ENCODE measurements around the gene FNDC5. TPM values are rescaled to one million over a fixed set of nuclear protein-coding genes. Genes with fewer than 3 reads are reported as not detected.

FNDC5 gene
- total RNA-seq, 1 donor from 2014 or later: 5.4 TPM

DNA sequence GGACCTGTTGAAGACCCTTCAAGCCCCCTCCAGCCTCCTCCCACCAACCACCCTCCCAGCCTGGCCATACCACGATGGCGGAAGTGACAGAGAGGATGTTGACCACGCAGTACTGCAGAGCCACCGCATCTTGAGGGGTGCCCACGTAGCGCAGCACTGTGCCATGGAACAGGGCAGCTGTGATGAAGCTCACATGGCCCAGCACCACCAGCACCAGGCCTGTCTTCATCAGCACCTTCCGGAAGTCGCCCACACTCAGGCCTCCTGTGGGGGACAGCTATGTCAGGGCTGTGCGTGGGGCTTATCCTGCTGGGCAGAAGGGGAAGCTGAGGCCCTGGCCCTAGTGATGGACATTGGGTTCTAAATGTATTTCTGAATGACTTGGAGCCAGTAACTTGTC is 27.3 kb upstream of the FNDC5 start:
- DNase-seq (ENCODE audit: low spot score) (no peak), ATAC-seq (no peak)

- ATAC-seq (no peak), DNase-seq (ENCODE audit: low spot score) (no peak)
Measured at GRCh38 chr1:32897082-32898049, 26.7 kb upstream of the FNDC5 start.

DNA sequence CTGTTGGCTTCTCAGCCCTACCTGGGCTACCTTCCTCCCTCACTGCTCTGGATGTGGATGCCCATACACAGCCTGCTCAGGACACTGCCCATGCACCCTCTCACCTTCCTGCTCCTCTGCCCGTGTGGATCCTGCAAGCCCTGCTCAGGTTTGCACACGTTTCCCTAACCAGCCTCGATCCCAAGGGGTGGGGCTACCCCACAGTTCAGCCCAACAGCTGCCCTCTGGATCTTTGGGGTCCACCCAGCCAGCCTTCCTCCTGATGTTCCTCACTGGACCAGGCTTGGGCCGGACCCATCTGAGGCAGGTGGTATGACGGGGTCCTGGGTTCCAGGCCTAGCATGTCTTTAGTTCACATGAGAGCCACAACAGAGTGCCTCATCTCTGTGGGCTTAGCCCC is 25.7 kb upstream of the FNDC5 start:
- DNase-seq (ENCODE audit: low spot score): no peak

GRCh38 chr1:32895325-32896215 is 24.9 kb upstream of the FNDC5 start:
- peak; percentile 86 for ATAC-seq
- DNase-seq (ENCODE audit: low spot score): peak; percentile 76

More for the DNA sequence above, 25.7 kb upstream of the FNDC5 start:
- no peak for ATAC-seq

GRCh38 chr1:32894681-32895080 is 24.0 kb upstream of the FNDC5 start:
- no peak for DNase-seq (ENCODE audit: low spot score)

DNA sequence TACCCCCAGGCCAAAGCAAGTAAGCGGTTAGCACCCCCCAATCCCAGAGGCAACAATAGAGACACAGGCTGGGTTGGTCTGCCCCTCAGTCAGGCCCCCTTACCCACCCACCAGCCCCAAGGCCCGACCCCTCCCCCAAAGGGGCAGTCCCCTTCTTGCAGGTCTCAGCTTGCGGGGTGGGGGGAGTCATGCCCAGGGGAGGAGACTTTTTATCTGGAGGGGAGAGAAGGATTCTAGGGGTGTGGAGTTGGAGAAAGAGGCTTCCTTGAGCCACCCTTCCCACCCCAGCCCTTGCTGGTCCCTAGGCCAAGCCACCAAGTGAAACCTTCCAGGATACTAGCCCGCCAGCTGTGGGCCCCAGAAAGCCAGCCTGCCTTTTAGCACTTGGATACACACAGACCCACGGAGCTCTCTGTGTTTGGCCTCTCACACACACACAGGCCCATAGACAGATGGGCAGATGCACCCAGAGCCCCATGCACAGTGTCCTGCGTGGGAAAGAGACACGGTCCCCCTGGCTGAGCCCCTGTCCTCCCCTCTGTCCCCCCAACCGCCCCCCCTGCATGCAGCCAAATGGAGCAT is 23.4 kb upstream of the FNDC5 start:
- ATAC-seq: no peak
- DNase-seq (ENCODE audit: low spot score): no peak

More at GRCh38 chr1:32894681-32895080, 24.0 kb upstream of the FNDC5 start:
- ATAC-seq: no peak

GRCh38 chr1:32893198-32894018 is 22.7 kb upstream of the FNDC5 start:
- DNase-seq (ENCODE audit: low spot score): no peak
- ATAC-seq: peak; percentile 20

- DNase-seq (ENCODE audit: low spot score) (no peak), ATAC-seq (no peak)
Measured at GRCh38 chr1:32892368-32893197, 21.9 kb upstream of the FNDC5 start.

DNA sequence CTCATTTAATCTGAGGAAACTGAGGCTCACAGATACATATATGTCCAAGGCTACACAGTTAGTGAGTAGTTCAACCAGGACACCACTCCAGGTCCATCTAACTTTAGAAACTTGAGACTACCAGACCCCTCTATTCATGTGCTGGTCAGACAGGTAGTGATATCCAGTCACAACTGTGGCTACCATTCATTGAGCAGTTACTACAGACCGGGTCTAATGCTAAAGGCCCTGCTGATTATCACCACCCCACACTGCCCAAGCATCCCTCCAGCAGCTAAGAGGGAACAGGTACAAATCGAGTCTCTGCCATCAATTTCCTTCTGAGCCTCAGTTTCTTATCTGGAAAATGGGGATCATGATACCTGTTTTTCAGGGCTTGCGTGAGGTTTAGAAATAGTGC is 20.9 kb upstream of the FNDC5 start:
- no peak for ATAC-seq

DNA sequence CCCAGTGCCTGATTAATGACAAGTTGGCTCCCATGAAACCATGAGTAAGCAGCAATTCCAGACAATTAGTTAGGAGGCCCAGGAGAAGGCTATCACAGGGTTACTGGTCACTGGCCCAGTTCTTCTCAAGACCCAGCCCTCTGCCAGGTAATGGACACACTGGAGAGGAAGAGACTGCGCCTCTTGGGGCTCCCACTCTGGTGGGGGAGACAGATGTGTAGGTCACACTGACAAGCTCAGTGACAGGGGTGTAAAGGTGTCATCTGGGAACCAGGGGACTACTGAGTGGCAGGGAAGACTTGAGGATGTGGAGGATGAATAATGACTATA is 20.5 kb upstream of the FNDC5 start:
- ATAC-seq (no peak), DNase-seq (ENCODE audit: low spot score) (no peak)

More for the DNA sequence above, 20.9 kb upstream of the FNDC5 start:
- DNase-seq (ENCODE audit: low spot score): no peak

DNA sequence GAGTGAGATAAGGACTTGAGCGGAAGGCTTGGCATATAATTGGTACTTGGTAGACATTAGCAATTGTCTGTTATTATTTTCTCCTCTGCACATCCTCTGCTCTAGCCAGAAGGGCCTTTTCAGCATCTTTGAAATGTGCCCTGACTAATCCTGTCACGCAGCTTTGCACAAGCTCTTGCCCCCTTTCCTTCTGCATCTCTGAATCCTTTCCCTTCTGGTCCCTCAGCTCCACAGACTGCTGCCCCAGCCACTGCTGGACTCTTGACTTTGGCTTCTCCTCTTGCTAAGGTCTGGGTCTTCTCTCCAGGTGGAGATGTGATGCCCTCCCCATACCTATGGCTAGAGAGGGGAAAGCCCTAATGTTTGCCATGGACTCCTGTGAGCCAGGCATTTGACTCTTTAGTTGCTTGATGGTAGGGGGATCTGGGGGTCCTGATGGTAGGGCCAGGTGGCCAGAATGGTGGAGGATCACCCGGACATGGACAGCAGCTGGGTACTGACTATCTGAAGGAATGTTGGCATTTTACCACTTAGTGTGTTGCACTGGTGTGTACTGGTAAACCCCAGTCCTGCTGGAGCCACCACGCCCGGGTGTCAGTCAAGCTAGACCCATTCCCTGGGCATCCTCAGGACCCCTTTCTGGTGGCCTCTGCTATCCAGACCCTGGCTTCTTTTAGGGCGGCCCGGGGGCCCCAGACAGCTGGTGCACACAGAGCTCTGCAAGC is 20.0 kb upstream of the FNDC5 start:
- no peak for DNase-seq (ENCODE audit: low spot score)

GRCh38 chr1:32889731-32890278 is 19.1 kb upstream of the FNDC5 start:
- ATAC-seq: no peak
- DNase-seq (ENCODE audit: low spot score): no peak

More for the DNA sequence above, 20.0 kb upstream of the FNDC5 start:
- no peak for ATAC-seq

DNA sequence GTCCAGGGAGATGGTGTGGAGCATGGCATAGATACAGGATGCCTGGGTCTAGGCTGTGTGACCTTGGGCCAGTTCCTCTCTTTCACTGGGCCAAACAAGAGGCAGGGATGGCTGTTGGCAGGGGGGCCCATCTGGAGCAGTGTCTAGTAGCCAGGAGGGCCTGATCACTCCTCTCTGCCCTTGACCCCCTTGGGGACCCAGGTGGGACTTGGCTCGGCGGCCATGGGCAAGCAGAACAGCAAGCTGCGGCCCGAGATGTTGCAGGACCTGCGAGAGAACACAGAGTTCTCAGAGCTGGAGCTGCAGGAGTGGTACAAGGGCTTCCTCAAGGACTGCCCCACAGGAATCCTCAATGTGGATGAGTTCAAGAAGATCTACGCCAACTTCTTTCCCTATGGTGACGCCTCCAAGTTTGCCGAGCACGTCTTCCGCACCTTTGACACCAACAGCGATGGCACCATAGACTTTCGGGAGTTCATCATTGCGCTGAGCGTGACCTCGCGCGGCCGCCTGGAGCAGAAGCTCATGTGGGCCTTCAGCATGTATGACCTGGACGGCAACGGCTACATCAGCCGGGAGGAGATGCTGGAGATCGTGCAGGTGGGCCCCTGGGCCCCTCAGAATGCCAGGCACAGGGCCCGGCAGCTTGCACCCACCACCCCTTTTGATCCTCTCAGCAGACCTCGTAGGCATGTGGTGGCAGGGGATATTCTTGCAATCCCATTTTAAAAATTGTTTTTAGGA is 18.1 kb upstream of the FNDC5 start:
- no peak for DNase-seq (ENCODE audit: low spot score)

DNA sequence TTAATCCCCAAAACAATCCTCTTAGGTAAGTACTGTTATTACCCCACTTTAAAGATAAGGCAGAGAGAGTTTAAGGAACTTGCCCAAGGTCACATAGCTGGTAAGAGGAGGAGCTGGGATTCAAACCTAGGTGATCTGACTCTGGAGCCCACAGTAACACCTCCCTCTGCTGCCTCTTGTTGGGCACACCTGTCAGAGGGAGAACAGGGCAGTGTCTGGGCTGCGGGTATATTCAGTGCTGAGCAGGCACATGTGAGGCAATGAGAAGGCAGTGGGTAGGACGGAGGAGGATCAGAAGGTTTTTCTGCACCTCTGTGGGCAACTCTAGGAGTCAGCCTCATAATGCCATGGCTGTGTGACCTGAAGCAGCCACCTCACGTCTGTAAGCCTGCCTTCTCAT is 17.4 kb upstream of the FNDC5 start:
- ATAC-seq (no peak), DNase-seq (ENCODE audit: low spot score) (no peak)

More for the DNA sequence above, 18.1 kb upstream of the FNDC5 start:
- ATAC-seq: no peak

GRCh38 chr1:32887623-32888022 is 16.9 kb upstream of the FNDC5 start:
- ATAC-seq (no peak), DNase-seq (ENCODE audit: low spot score) (no peak)

DNA sequence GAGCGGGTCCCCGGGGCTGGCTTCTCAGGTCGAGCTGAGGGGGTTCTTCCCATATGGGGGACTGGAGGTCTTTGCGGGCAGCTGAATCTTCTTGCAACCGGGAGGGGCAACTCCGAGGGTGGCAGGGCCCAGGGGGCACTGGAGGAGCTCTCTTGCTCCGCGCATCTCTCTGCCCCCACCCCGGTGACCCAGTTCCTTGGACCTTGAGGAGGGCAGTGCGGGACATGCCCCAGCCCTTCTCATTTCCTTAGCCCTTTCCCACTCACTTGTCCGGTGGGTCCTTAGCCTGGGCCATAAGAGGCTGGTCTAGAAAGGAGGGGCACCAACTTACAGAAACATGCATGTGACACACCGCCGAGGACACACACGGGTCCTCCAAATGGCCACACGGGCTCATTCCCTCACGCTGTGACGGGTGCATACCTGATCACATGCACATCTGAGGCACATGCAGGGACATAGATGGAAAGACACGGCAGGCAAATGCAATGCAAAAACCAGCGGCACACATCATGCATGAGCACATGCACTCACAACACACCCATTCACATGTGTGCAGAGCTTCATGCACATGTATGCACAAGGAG is 16.2 kb upstream of the FNDC5 start:
- ATAC-seq (no peak), DNase-seq (ENCODE audit: low spot score) (no peak)
